Endometrial microvascular endothelial cells (primary cell): Measurements from ENCODE around the gene WHRN. TPM values are rescaled to one million over a fixed set of nuclear protein-coding genes. Genes with fewer than 3 reads are reported as not detected.

Experiments used
- in situ Hi-C: cut with HindIII; loops from 2 replicates; pipeline ENCODE4 v1.10.0; 2017; ENCODE audit warnings: low sequenced_read_pairs, low pct_unique_long_range_greater_than_20kb; ENCODE audit errors: inconsistent ontology term
- total RNA-seq: library from RNA; depleted of rRNA; stranded (reverse); fragments of >200 nt; gene quantifications from one replicate; pipeline ENCODE4 v1.2.3, GENCODE V29; 2015; ENCODE audit errors: inconsistent ontology term

The WHRN gene
- total RNA-seq, 1 donor from 2014 or later: not detected

DNA sequence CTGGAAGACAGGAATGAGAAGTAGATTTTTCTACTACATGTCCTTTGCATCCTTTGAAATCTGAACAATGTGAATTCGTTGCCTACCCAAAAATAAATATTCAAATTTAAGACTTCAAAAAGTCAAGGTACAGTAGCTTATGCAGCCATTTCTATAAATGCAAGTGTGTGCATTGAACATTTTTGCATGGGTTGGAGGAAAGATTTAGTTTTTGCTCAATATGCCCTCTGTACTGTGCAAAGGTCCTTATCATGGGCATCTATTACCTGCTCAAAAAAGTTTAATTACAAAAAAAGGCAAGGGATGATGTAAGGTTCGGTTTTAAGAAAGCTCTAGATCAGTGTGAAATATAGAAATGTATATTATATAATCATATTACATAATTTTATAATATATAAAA is 140.1 kb downstream of the WHRN start:
- in situ Hi-C loops: no loop called here

DNA sequence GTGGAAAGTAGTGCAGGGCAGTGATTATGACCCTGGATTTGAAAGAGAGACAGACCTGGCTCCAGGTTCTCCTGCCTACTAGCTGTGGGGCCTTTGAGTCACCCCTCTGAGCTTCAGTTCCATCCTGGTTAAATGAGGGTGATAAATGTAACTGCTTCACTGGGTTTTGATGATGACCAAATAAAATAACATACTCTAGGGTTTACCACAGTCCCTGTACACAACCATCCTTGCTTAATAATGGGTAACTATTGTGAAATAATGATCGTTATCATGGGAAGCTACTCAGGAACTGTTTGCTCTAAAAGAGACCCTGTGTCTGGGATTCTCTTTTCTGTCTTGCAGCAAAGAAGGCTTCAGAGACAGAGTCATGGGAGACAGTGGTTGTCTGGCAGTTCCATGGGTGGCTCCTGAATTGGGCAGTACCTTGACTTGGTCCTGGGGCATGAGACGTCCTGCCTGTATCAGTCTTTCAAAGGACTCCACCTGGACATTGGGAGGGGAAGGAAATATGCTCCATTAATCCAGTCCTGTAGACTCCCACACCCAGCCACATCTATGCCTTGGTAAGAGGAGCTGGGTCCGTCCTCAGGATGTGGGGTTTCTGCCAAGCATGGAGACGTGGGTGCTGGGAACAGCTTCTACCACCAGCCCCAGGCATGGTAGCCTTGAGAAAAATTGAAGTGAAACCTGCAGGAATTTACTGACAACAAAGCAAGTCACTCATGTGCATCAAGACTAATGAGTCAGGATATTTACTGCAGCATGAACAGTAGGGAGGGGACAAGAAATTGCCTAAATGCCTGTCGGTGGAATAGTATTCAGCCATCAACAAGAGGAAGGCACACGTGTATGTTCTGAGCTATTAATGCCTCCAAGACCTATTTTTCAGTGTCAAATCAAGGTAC is 140.9 kb downstream of the WHRN start:
- in situ Hi-C loops: no loop called here

DNA sequence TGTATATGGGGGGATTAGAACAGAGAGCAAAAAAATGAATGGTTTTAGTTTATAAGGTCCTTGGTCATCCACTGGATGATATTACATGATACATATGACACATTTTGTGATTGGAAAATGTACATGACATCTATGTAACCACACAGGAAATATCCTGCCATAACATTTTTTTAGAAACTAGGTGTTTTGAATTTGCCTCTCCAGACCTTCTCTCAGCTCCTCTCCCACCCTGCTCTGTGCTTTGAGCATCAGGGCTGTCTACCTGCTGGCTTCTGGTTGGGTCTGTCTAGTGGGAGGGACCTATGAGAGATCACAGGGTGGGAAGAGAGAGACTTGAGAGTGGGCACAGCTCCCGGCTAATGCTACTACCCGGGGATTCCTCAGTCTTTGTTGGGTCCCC is 141.8 kb downstream of the WHRN start:
- in situ Hi-C loops: no loop called here

DNA sequence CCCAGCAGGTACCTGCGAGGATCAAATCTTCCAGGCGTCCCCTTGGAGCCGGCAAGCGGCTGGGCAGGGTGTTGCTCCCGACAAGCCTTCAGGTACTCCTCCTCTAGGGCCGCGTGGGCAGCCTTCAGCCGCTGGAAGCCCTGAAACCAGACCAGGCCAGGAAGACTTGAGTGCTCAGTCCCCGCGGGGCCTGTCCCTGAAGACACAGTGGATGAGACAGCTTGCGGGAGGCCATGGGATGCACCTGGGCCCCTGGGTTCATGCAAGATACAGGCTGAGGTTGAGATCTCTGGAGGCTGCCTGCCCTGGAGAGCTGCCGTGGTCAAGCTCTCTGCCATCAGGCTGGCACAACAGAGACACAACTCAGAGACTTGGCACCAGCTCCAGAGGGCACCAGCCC is 142.9 kb downstream of the WHRN start:
- in situ Hi-C loops: no loop called here

DNA sequence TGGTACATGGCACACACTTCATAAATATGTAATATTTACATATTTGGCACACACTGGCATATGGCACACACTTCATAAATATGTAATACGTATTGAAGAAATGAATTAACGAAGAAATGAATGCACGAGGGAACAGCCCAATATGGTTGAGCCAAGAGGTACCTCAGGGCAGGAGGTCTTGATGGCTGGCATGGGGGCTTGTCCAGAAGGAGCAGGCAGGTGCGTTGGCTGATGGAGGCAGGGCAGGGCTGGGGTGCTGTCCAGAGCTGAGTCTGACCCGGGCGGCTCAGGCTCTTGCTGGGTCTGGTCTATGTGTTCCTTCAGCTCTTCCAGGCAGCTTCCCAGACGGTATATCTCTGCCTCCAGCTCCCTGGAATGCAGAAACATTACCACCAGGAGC is 143.7 kb downstream of the WHRN start:
- in situ Hi-C loops: no loop called here

DNA sequence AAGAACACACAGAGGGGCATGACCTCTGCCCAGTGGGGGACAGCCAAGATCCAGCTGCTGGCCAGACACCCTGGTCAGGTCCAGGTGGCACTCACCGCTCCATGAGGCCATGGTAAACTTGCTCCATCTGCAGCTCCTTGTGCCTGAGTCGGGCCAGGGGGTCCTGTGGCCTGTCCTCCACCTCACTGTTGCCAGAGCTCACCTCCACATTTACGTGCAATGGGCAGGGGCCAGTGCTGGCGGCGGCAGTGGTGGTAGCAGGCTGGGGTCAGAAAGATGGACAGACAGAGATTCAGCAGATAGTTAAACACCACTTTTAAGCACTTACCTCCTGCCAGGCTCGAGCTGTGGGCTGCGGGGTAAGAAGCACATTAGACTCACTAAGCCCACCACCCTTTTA is 145.5 kb downstream of the WHRN start:
- in situ Hi-C loops: no loop called here

DNA sequence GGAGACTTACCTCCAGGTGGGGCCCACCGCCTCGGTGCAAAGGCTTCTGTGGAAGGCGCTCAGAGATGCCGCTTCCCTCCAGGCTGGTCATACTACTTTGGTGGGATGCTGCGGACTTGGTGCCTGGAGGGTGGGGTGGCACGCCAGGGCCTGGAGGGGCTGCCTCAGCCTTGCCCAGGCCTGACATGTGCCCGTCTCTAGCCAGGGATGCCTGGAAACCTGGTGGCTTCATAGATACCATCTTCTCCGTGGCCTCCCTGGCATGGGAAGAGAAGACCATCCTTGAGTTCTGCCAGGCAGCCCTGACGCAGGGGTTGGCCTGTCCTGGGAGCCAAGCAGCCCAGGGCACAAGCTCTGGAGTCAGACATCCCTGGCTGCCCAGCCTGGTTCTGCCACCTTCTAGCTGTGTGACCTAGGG is 147.4 kb downstream of the WHRN start:
- in situ Hi-C loops: no loop called here

DNA sequence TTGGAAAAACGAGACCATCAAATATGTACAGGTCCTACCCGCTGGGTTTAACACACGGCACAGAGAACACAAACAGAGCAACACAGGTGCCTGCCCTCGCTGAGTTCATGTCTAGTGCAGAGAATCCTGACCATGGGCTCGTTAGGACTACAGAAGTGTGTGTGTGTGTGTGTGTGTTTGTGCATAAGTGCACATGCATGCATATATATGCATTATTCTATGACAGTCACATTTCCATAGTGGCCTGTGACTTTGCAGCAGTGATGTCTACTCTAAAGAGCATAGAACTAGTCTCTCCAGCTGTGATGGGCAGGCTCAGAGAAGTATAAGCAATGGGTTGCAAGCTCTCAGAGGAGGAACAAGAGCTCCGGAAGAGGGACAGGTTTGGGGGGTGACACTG is 147.9 kb downstream of the WHRN start:
- in situ Hi-C loops: no loop called here

DNA sequence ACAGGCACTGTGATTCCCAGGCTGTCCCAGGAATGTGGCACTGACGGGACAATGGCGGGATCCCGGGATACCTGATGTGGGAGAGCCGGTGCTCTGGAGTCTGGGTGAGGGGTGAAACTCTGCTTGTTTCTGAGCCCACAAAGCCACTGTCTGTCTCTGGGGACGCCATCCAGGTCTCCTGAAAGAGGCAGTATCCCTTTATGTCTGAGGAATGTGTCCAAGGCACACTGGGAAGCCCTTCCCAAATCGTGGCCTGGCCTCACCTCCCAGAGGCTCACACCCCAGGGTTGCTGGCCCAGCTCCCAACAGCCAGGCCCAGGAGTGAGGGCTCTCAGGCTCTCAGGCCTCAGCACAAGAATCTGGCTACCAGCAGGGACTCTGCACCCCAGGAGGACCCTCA is 148.5 kb downstream of the WHRN start:
- in situ Hi-C loops: no loop called here

DNA sequence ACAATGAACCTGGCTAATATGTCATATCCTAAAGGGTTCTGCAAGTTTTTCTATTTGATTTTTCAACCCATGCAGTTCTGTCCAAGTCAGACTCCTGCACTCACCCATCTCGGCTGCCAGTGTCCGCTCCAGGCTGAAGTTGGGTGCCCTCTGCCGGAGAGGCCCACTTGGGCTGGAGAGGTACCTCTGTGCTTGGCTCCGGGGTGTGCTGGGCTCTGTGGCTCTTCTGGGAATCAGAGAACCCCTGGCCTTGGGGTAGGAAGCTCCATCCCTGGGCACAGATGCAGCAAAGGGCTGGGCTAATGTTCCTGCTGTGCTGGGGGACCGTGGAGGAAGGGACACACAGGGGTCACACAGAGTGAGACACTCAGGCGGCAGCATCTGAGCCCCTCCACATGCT is 149.5 kb downstream of the WHRN start:
- in situ Hi-C loops: no loop called here

Other genes starting within 250 kb of the WHRN start
- gene ORM1, start 182.4 kb downstream of the WHRN start, total RNA-seq: not detected
- gene ORM2, start 175.6 kb downstream of the WHRN start, total RNA-seq: not detected
- gene AKNA, start 117.5 kb downstream of the WHRN start, total RNA-seq: 14.9 TPM
- gene ATP6V1G1, start 82.3 kb upstream of the WHRN start, total RNA-seq: 117 TPM
- gene TMEM268, start 105.8 kb upstream of the WHRN start, total RNA-seq: 0.93 TPM
- not detected for gene TEX53, start 152.3 kb upstream of the WHRN start, total RNA-seq
- not detected for gene TEX48, start 176.7 kb upstream of the WHRN start, total RNA-seq